PC-3 (cell line): ENCODE results near the gene EVC. TPM values are rescaled to one million over a fixed set of nuclear protein-coding genes. Genes with fewer than 3 reads are reported as not detected.

ENCODE experiments used
- ATAC-seq: fragments of 200-7000 bp; cut with Tn5 transposase; 2 replicates; pipeline ENCODE4 v1.9.1; 2020; ENCODE audit warnings: mild to moderate bottlenecking, moderate library complexity
- BruUV-seq: library from RNA; stranded (reverse); fragments of 400-500 nt; replicated peaks from 2 replicates; lab custom pipeline; 2021; lab: Mats Ljungman, UMichigan
- CTCF ChIA-PET: fragments of 300-600 bp; sonication (Branson Sonifier 250); formaldehyde crosslinking; loops from one replicate; lab custom pipeline; 2022; ENCODE audit warnings: antibody characterized with exemption; lab: Charles Lee
- POLR2A ChIA-PET: fragments of 300-600 bp; sonication (Branson Sonifier 250); formaldehyde crosslinking; loops from one replicate; lab custom pipeline; 2022; ENCODE audit warnings: antibody characterized with exemption; ENCODE audit not compliant: unreplicated experiment; lab: Charles Lee
- DNase-seq: peaks from one replicate; pipeline ENCODE4 v3.0.0-alpha.2; 2015
- H2AFZ ChIP-seq: fragments of 300-600 bp; sonication (generic); 2 replicates; pipeline ENCODE4 v1.6.0; 2016; ENCODE audit warnings: antibody characterized with exemption, low read length
- H3F3A ChIP-seq: fragments of 300-600 bp; sonication (generic); one replicate; pipeline ENCODE4 v1.6.0; 2017; ENCODE audit warnings: antibody characterized with exemption, low read length, control low read depth, mild to moderate bottlenecking; ENCODE audit not compliant: unreplicated experiment
- H3K27ac ChIP-seq: fragments of 300-600 bp; sonication (generic); 2 replicates; pipeline ENCODE4 v1.5.1; 2016; ENCODE audit warnings: mild to moderate bottlenecking, low read length
- H3K27me3 ChIP-seq: fragments of 300-600 bp; sonication (generic); 2 replicates; pipeline ENCODE4 v1.6.1; 2016; ENCODE audit warnings: low read length, mixed read lengths
- H3K36me3 ChIP-seq: fragments of 300-600 bp; sonication (generic); 2 replicates; pipeline ENCODE4 v1.6.1; 2016; ENCODE audit warnings: low read depth, mixed run types, low read length, mixed read lengths
- H3K4me1 ChIP-seq: fragments of 300-600 bp; sonication (generic); 2 replicates; pipeline ENCODE4 v1.5.1; 2016; ENCODE audit warnings: low read length; ENCODE audit not compliant: insufficient read depth
- H3K4me2 ChIP-seq: fragments of 300-600 bp; sonication (generic); 2 replicates; pipeline ENCODE4 v1.6.0; 2016; ENCODE audit warnings: low read length
- H3K4me3 ChIP-seq: fragments of 300-600 bp; sonication (generic); 2 replicates; pipeline ENCODE4 v1.5.1; 2016; ENCODE audit warnings: mild to moderate bottlenecking, low read length, mixed read lengths
- H3K79me2 ChIP-seq: fragments of 300-600 bp; sonication (generic); 2 replicates; pipeline ENCODE4 v1.6.1; 2017; ENCODE audit warnings: low read length, mixed read lengths
- H3K9ac ChIP-seq: fragments of 300-600 bp; sonication (generic); 2 replicates; pipeline ENCODE4 v1.6.0; 2016; ENCODE audit warnings: mild to moderate bottlenecking, low read length
- H3K9me2 ChIP-seq: fragments of 300-600 bp; sonication (generic); replicated peaks from 2 replicates; pipeline ENCODE4 v1.6.1; 2016; ENCODE audit warnings: mixed run types, low read length, mixed read lengths
- H3K9me3 ChIP-seq: fragments of 300-600 bp; sonication (generic); 2 replicates; pipeline ENCODE4 v1.6.1; 2016; ENCODE audit warnings: low read length, mixed read lengths
- H4K20me1 ChIP-seq: fragments of 300-600 bp; sonication (generic); 2 replicates; pipeline ENCODE4 v1.6.1; 2016; ENCODE audit warnings: low read length, mixed read lengths
- CTCF ChIP-seq: fragments of 300-600 bp; sonication (generic); conservative IDR thresholded peaks from 2 replicates; pipeline ENCODE4 v1.5.1; 2017; ENCODE audit warnings: antibody characterized with exemption, low read depth, mild to moderate bottlenecking, low read length
- EZH2 ChIP-seq: fragments of 300-600 bp; sonication (generic); IDR thresholded peaks from one replicate; pipeline ENCODE4 v1.6.1; 2017; ENCODE audit warnings: antibody characterized with exemption, mild to moderate bottlenecking, low read length; ENCODE audit not compliant: unreplicated experiment
- EZH2phosphoT487 ChIP-seq: fragments of 300-600 bp; sonication (generic); IDR thresholded peaks from 2 replicates; pipeline ENCODE4 v1.6.1; 2018; ENCODE audit warnings: mild to moderate bottlenecking, antibody characterized with exemption, low read length, borderline replicate concordance
- intact Hi-C: fragments of 100-400 bp; cut with micrococcal nuclease; formaldehyde crosslinking; loops from 2 replicates; pipeline ENCODE4 v1.9.0; 2023
- total RNA-seq: library from RNA; depleted of rRNA; stranded (reverse); fragments of >200 nt; gene quantifications from 2 replicates; pipeline ENCODE4 v1.2.3, GENCODE V29; 2014

Gene EVC
- total RNA-seq, 1 experiment from 2014 or later = 22.7 TPM

- H4K20me1 ChIP-seq = no peaks in the 10 kb centered on the region
- no TSS peak for BruUV-seq
- H3K9me2 ChIP-seq = no peaks in the 10 kb centered on the region
- H3F3A ChIP-seq = no peaks in the 10 kb centered on the region
- TF ChIP-seq EZH2phosphoT487 (no peak), EZH2 (no peak), CTCF (no peak)
- H3K4me3 ChIP-seq = no peak overlapping the region
- ATAC-seq = no peak
- ChIA-PET CTCF (no interaction called here), POLR2A (no interaction called here)
- DNase-seq = no peak
- no peak overlapping the region for H3K4me2 ChIP-seq
- intact Hi-C loops = no loop called here
- H3K36me3 ChIP-seq = peaks cover 18% of the 10 kb centered on the region; the same call in 1 of the 2 replicates
- no peak overlapping the region for H2AFZ ChIP-seq
- no peaks in the 10 kb centered on the region for H3K4me1 ChIP-seq
- no peak overlapping the region for H3K9ac ChIP-seq
- no peak overlapping the region for H3K27ac ChIP-seq
- H3K9me3 ChIP-seq = no peaks in the 10 kb centered on the region
- peaks cover 7% of the 10 kb centered on the region; the same call in 1 of the 2 replicates for H3K79me2 ChIP-seq
- no peaks in the 10 kb centered on the region for H3K27me3 ChIP-seq
Measured at GRCh38 chr4:5730993-5731990, 20.3 kb downstream of the EVC start.

GRCh38 chr4:5732158-5732557 is 21.2 kb downstream of the EVC start:
- no peaks in the 10 kb centered on the region for H3K27me3 ChIP-seq
- DNase-seq (no peak), ATAC-seq (no peak)
- H3K27ac ChIP-seq = no peak overlapping the region
- no peak overlapping the region for H3K4me3 ChIP-seq
- no peak overlapping the region for H2AFZ ChIP-seq
- POLR2A ChIA-PET = no interaction called here
- BruUV-seq = no TSS peak
- TF ChIP-seq CTCF (no peak), EZH2phosphoT487 (no peak), EZH2 (no peak)
- no peaks in the 10 kb centered on the region for H3K9me2 ChIP-seq
- no peaks in the 10 kb centered on the region for H3K9me3 ChIP-seq
- CTCF ChIA-PET = no interaction called here
- intact Hi-C loops = no loop called here
- H3K4me2 ChIP-seq = no peak overlapping the region
- peaks cover 18% of the 10 kb centered on the region; the same call in 1 of the 2 replicates for H3K36me3 ChIP-seq
- H3K4me1 ChIP-seq = no peaks in the 10 kb centered on the region
- H3K9ac ChIP-seq = no peak overlapping the region
- H4K20me1 ChIP-seq = no peaks in the 10 kb centered on the region
- H3K79me2 ChIP-seq = peaks cover 7% of the 10 kb centered on the region; the same call in 1 of the 2 replicates
- no peaks in the 10 kb centered on the region for H3F3A ChIP-seq

GRCh38 chr4:5734853-5735252 is 23.9 kb downstream of the EVC start:
- CTCF ChIA-PET = no interaction called here
- intact Hi-C loops = no loop called here
- BruUV-seq = no TSS peak
- Histone ChIP-seq H2AFZ (no peak overlapping the region), H3K36me3 (peaks cover 11% of the 10 kb centered on the region; the same call in 1 of the 2 replicates), H3K27me3 (no peaks in the 10 kb centered on the region), H3K9me2 (no peaks in the 10 kb centered on the region), H3K79me2 (no peaks in the 10 kb centered on the region), H3K9me3 (no peaks in the 10 kb centered on the region), H3K27ac (no peak overlapping the region), H3F3A (no peaks in the 10 kb centered on the region), H3K4me2 (no peak overlapping the region), H3K4me1 (no peaks in the 10 kb centered on the region), H3K9ac (no peak overlapping the region), H3K4me3 (no peak overlapping the region), H4K20me1 (no peaks in the 10 kb centered on the region)
- no peak for TF ChIP-seq CTCF
- no peak for TF ChIP-seq EZH2
- TF ChIP-seq EZH2phosphoT487 = no peak
- POLR2A ChIA-PET = no interaction called here
- DNase-seq = no peak
- no peak for ATAC-seq
